GM10248 (cell line): ENCODE data around the gene LAMA1.

Experiments used
- CTCF ChIA-PET: fragments of 300-600 bp; sonication (Branson Sonifier 250); formaldehyde crosslinking; extraction: SDS; loops from one replicate; lab custom pipeline; 2021; ENCODE audit warnings: antibody characterized with exemption; lab: Yijun Ruan, JAX
- POLR2A ChIA-PET: fragments of 350-650 bp; sonication (Branson Sonifier 250); formaldehyde crosslinking; extraction: SDS; loops from one replicate; lab custom pipeline; 2020; ENCODE audit warnings: antibody characterized with exemption; lab: Yijun Ruan, JAX
- DNase-seq: peaks from one replicate; pipeline ENCODE4 v3.0.0; 2012; ENCODE audit errors: extremely low spot score
- CTCF ChIP-seq: IDR thresholded peaks from 2 replicates; pipeline ENCODE4 v1.5.1; 2012; ENCODE audit warnings: mild to moderate bottlenecking, low read depth; ENCODE audit errors: extremely low read depth, missing control alignments, control extremely low read depth

LAMA1 gene

GRCh38 chr18:7090771-7091170 lies 26.8 kb downstream of the LAMA1 start:
- ChIA-PET POLR2A (no interaction called here), CTCF (no interaction called here)
- DNase-seq: no peak
- no peak for TF ChIP-seq CTCF

GRCh38 chr18:7089369-7089768 lies 28.2 kb downstream of the LAMA1 start:
- no peak for DNase-seq
- no peak for TF ChIP-seq CTCF
- ChIA-PET CTCF (no interaction called here), POLR2A (no interaction called here)

- no peak for TF ChIP-seq CTCF
- ChIA-PET POLR2A (no interaction called here), CTCF (interaction anchor here (0.9 kb wide), 1 partner anchor 14 kb away, joined by 3 read pairs; no protein-coding TSS in a partner anchor)
- DNase-seq: no peak
These were observed 33.2 kb downstream of the LAMA1 start for GRCh38 chr18:7084080-7085065.

GRCh38 chr18:7082671-7083070 lies 34.9 kb downstream of the LAMA1 start:
- ChIA-PET CTCF (no interaction called here), POLR2A (no interaction called here)
- DNase-seq: no peak
- no peak for TF ChIP-seq CTCF

- DNase-seq: no peak
- no peak for TF ChIP-seq CTCF
- ChIA-PET POLR2A (no interaction called here), CTCF (no interaction called here)
These were observed 38.4 kb downstream of the LAMA1 start for GRCh38 chr18:7079231-7079630.

- no peak for TF ChIP-seq CTCF
- CTCF ChIA-PET: no interaction called here
- POLR2A ChIA-PET: no interaction called here
- DNase-seq: no peak
These were observed 45.0 kb downstream of the LAMA1 start for GRCh38 chr18:7072593-7072992.
